ENCODE results near the gene CFAP45. TPM values are rescaled to one million over a fixed set of nuclear protein-coding genes. Genes with fewer than 3 reads are reported as not detected.

Gene CFAP45
- total and polyA plus RNA-seq, 2 of the 8 experiments (the other 6 are each of a cell fraction or from before 2014, with no cell fraction given), result 0.05 TPM; not detected in 1

DNA sequence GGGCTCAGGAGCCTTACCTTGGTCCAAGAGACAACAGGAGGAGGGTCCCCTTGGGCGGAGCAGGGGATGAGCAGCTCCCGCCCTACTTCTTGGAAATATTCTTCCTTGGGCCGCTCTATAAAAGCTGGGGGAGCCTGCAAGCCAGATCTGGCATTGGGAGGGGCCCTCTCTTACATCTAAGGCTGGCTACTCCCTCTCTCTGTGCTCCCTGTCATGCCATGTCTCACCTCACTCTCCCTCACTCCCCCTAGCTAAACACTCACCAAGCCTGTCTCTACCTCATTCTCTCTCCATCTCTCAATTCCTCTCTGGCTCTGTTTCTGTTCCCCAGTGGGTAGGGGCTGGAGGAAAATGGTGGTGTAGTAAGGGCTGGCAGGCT lies 31.8 kb upstream of the CFAP45 start:
- H2AFZ ChIP-seq (ENCODE audit: low read length), result no peak overlapping the region
- POLR2A ChIA-PET (ENCODE audit: partially characterized antibody), result interaction anchor here (3.0 kb wide), 1 partner anchor 14 kb away, joined by 15 read pairs; the partner anchor contains the start of gene IGSF9
- H3K79me2 ChIP-seq (ENCODE audit: control insufficient read depth in 1 of 2, insufficient read depth in 2 of 2, low read length in 2 of 2), result no peaks in the 10 kb centered on the region
- H3K4me3 ChIP-seq (ENCODE audit: extremely low read depth in 1 of 4, insufficient read depth in 2 of 4, low read depth in 3 of 4, low read length in 4 of 4), result no peak overlapping the region
- no peak overlapping the region for H3K9ac ChIP-seq (replicated peaks in 1 of 4; ENCODE audit: extremely low read depth in 1 of 4, low read depth in 3 of 4, low read length in 3 of 4)
- TF ChIP-seq SIRT6 (IDR thresholded peaks at IDR 0.05; ENCODE audit: low read length), result no peak
- no peak for TF ChIP-seq NANOG (IDR thresholded peaks at IDR 0.05; ENCODE audit: insufficient read depth, low read depth, low read length, poor library complexity, severe bottlenecking)
- TF ChIP-seq RNF2 (IDR thresholded peaks at IDR 0.05; ENCODE audit: borderline replicate concordance, low read depth, low read length, missing control alignments, poor library complexity, severe bottlenecking), result no peak
- no peak for TF ChIP-seq HDAC2 (IDR thresholded peaks at IDR 0.05; ENCODE audit: borderline replicate concordance in 1 of 2, low read depth in 2 of 2, low read length in 2 of 2)
- TF ChIP-seq CEBPB (IDR thresholded peaks at IDR 0.05; ENCODE audit: low read depth, low read length), result no peak
- H2BK120ac ChIP-seq (replicated peaks; ENCODE audit: low read depth, low read length), result no peak overlapping the region
- no peak overlapping the region for H4K5ac ChIP-seq (ENCODE audit: insufficient read length, low read depth, low read length)
- no peak overlapping the region for H2BK15ac ChIP-seq (ENCODE audit: low read length)
- no peak overlapping the region for H3K4me2 ChIP-seq (ENCODE audit: insufficient read depth in 1 of 2, low read depth in 2 of 2, low read length in 2 of 2)
- WGBS, 2 experiments (ENCODE audit: extremely low coverage in 1 of 2, insufficient coverage in 1 of 2, insufficient read length in 1 of 2, insufficient replicate concordance in 2 of 2, low coverage in 1 of 2, low lambda C conversion rate in 2 of 2, missing lambda C conversion rate in 1 of 2), result 88% methylated on average over 3 of the region's 3 CpGs; no CpG with 5 or more reads in 1 of the 2 experiments
- FAIRE-seq, result no peak
- peaks cover 0 to 4% (median 3%) of the 10 kb centered on the region in 4 experiments; a peak in 5 of 7 replicates for H3K4me1 ChIP-seq (replicated peaks in 1 of 4; ENCODE audit: control insufficient read depth in 3 of 4, insufficient read depth in 4 of 4, low read length in 3 of 4)
- peaks cover 0 to 3% of the 10 kb centered on the region in 2 experiments for H4K20me1 ChIP-seq (replicated peaks in 1 of 2; ENCODE audit: control insufficient read depth in 1 of 2, insufficient read depth in 2 of 2, low read length in 2 of 2)
- no peak overlapping the region for H3K18ac ChIP-seq (ENCODE audit: extremely low read depth, low read length)
- no peak overlapping the region for H2BK20ac ChIP-seq (ENCODE audit: low read length)
- H3K27ac ChIP-seq (ENCODE audit: low read depth, low read length), result no peak overlapping the region
- no peaks in the 10 kb centered on the region for H3K9me3 ChIP-seq (ENCODE audit: insufficient read depth in 2 of 2, low read depth in 1 of 2, low read length in 1 of 2)
- H3K23ac ChIP-seq (ENCODE audit: insufficient read length), result no peak overlapping the region
- H2BK5ac ChIP-seq (ENCODE audit: low read depth, low read length), result no peak overlapping the region
- H2AK5ac ChIP-seq (ENCODE audit: low read depth, low read length), result no peak overlapping the region
- no peaks in the 10 kb centered on the region; the same call in 1 of the 2 replicates for H3K23me2 ChIP-seq (ENCODE audit: low read depth, low read length)
- H3K36me3 ChIP-seq (ENCODE audit: control insufficient read depth in 2 of 4, insufficient read depth in 4 of 4, low read length in 3 of 4), result peaks cover 3 to 38% (median 17%) of the 10 kb centered on the region in 4 experiments; a peak in 6 of 8 replicates
- no peaks in the 10 kb centered on the region for H3K79me1 ChIP-seq (ENCODE audit: low read depth, low read length)
- no peak overlapping the region for H4K8ac ChIP-seq (ENCODE audit: extremely low read depth, insufficient read depth, low read length)
- H3K4ac ChIP-seq (replicated peaks; ENCODE audit: insufficient read length, low read depth, low read length), result no peak overlapping the region
- no peak overlapping the region for H4K91ac ChIP-seq (replicated peaks; ENCODE audit: insufficient read length, low read length)
- H3K56ac ChIP-seq (replicated peaks; ENCODE audit: insufficient read length, low read depth, low read length), result no peak overlapping the region
- no peak overlapping the region for H3K14ac ChIP-seq (ENCODE audit: insufficient read length)
- CTCF ChIA-PET (ENCODE audit: partially characterized antibody), result interaction anchor here (1.2 to 35.5 kb wide), 5 partner anchors 9 to 736 kb away, joined by 3 to 696 read pairs (median 9); no protein-coding TSS in a partner anchor
- no peak for DNase-seq (ENCODE audit: low read depth in 1 of 2, low spot score in 2 of 2)
- H3K27me3 ChIP-seq (replicated peaks in 1 of 4; ENCODE audit: control insufficient read depth in 3 of 4, extremely low read depth in 1 of 4, insufficient read depth in 3 of 4, low read length in 3 of 4), result no peaks in the 10 kb centered on the region
- no peak overlapping the region for H2BK12ac ChIP-seq (ENCODE audit: low read depth, low read length)

Measured in H1 (cell line).